ENCODE results near the gene ARHGAP10.

The ARHGAP10 gene

DNA sequence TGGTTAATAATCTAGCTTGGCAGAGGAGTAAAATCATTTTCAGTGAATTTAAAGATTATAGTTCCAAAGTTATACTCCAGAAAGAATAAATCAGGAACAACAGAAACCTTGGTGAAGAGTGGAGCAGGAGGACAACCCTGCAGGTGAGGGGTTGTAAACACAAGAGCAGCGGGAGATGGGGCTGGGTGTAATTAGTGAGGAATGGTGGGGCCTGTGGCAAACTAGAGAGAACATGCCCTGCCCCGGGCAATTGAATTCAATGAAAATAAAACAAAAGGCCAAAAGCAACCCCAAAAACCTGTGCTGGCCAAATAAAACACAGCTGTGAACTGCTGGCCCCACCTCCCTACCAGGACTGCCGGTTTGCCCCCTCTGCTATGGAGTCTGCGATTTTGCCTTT is 385.1 kb downstream of the ARHGAP10 start:
- DNase-seq (ENCODE audit: low read depth in 1 of 2, low spot score in 1 of 2) = no peak

DNA sequence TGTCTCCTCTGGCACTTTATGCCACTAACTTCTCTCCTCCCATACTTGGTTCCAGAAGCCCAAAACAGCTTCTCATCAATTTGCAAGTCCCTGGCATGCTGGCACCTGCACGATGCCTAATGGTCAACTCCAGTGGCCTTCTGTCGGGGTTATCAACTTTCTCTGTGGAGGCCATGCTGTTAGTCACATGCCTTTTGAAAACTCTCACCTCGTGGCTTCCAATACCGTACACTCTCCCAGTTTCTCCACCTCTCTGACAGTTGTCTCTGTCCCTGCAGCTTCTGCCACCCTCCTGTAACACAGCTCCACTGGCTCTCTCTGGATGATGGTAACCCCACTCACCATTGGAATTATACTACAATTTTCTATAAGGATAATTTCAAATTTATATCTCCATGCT is 386.3 kb downstream of the ARHGAP10 start:
- no peak for DNase-seq (ENCODE audit: low read depth in 1 of 2, low spot score in 1 of 2)

DNA sequence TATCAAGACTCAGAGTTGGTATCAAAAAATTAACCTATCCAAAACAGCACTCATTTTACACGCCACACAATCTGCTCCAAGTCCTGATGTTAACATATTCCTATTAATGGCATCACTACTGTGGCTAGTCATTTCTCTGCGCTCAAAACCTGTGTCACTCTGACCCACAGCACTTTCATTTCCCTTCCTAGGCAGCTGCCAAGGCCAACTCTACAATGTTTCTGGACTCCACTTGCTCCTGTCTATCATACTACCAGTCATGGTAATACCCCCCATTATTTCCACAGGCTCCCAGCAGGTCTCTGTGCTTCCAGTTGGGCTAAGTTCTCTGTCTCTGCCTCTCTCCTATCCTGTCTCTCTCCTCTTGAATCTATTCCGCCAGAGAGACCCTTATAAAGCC is 386.7 kb downstream of the ARHGAP10 start:
- no peak for DNase-seq (ENCODE audit: low read depth in 1 of 2, low spot score in 1 of 2)

DNA sequence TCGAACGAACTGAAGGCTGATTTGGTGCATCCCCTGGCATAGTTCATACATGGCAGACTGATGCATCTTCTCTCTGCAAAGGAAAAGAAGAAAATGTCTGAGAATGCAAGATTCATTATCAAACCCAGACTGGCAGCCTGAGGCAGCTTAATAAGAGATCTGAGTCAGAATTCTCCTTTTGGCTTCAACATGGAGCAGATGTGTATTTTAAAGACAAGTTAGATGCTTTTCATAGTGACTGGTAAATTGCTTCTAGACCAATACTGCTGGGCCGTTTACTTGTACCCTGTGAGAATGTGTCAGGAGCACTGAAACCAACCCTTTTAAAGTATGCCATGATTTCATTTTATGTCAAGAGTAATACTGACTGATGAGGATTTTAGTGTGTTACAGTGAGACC is 388.3 kb downstream of the ARHGAP10 start:
- no peak for DNase-seq (ENCODE audit: low read depth in 1 of 2, low spot score in 1 of 2)
